ENCODE measurements around the gene TUBB6. TPM values are rescaled to one million over a fixed set of nuclear protein-coding genes. Genes with fewer than 3 reads are reported as not detected.

The TUBB6 gene
- total RNA-seq, 1 experiment from 2014 or later: 738 TPM

DNA sequence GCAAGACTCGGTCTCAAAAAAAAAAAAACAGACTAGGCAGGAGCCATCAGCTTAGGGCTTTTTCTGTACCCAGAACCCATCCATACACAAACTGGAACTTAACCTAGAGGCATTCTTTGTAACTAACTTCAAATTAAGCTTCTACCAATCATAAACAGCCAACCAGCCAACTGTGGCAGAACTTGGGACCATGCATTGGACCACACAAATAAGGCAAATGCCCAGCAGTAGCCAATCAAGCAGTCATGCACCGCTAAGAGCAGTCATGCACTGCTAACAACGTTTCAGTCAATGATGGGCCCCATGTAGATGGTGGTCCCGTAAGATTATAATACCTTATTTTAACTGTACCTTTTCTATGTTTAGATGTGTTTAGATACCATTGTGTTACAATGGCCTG, 22.7 kb downstream of the TUBB6 start:
- DNase-seq (ENCODE audit: low spot score): no peak
- in situ Hi-C loops (cut with HindIII; ENCODE audit: low sequenced_read_pairs): no loop called here

DNA sequence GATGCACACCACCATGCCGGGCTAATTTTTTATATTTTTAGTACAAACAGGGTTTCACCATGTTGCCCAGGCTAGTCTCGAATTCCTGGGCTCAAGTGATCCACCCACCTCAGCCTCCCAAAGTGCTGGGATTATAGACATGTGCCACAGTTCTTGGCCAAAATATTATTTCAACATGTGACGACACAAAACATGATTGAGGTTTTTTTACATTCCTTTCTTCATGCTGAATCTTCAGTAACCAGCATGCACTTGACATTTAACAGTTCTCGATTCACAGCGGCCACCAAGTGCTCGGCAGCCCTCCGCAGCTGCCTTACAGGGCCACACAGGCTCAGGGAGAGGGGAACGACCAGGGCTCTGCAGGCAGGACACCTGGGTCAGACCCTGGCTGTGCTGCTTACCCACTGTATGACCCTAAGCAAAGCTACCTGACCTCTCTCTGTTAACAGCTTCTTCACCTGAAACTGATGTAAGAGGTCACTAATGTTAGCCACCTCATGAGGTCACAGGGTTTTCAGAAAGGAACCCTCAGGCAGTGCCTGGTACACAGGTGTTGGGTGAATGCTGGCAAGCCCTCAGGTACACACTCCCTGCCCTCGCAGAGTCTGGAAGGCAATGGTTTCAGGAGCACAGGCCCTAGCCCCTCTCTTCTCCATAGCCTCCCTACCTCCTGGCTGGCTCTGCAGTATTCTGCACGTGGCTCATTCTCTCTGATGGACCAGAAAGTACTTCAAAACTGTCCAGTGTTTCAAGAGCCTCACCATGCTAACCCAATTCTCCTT, 25.7 kb downstream of the TUBB6 start:
- no peak for DNase-seq (ENCODE audit: low spot score)
- in situ Hi-C loops (cut with HindIII; ENCODE audit: low sequenced_read_pairs): no loop called here

DNA sequence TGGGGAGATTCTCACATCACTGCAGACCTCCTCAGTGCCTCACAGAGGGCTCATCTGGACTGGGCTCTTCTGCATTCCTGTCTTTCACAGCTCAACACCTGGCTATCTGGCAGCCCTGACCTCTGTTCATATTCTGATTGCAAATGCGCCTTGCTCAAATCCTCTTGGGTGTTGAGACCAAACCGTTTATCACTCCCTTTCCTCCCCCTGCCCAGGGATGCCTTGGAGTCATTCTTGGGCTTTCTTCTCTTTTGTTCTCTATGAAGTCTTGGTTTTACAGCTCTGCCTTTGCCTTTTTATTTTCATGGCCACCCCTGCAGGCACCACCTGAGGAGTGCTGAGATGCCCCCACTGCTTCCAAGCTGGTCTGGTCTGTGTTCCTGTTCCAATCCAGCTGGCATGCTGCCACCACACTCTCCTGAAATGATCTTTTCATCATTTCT, 26.3 kb downstream of the TUBB6 start:
- peak; percentile 37 for DNase-seq (ENCODE audit: low spot score)
- in situ Hi-C loops (cut with HindIII; ENCODE audit: low sequenced_read_pairs): no loop called here

DNA sequence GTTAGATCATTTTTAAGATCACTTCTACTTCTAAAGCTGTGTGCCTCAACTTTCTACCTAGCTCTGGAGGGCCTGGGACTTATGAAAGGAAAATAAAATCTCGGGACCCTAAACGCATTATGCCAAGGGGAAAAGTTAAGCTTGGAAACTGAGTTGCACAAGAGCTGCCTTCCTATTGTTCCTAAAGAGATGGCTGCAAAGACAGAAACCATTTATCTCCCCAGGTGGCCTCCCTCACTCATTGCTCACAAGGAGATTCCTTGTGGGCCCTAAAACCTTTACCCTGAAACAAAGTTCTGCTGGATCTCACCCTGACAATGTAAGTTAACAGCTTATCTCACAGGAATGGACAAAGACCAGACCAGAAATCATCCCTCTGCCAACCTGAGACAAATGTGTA, 26.8 kb downstream of the TUBB6 start:
- no peak for DNase-seq (ENCODE audit: low spot score)
- in situ Hi-C loops (cut with HindIII; ENCODE audit: low sequenced_read_pairs): no loop called here

DNA sequence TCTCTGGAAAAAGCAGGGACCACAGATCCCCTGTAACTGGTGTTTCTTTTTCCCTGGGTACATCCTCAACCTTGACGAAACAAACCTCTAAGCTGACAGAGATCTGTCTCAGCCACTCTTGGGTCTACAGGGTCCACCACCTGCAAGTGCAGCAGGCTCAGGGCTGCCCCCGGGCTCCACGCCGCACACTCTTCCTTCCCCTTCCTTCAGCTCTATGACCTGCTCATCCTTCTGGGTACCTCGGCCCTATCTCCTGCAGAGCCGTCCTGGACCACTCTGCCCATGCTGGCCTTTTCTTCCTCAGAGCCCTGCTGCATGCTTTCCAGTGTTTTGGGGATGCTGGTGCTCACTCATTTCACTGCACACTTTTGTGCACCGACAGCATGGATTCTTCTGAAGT, 27.5 kb downstream of the TUBB6 start:
- DNase-seq (ENCODE audit: low spot score): no peak
- in situ Hi-C loops (cut with HindIII; ENCODE audit: low sequenced_read_pairs): no loop called here

DNA sequence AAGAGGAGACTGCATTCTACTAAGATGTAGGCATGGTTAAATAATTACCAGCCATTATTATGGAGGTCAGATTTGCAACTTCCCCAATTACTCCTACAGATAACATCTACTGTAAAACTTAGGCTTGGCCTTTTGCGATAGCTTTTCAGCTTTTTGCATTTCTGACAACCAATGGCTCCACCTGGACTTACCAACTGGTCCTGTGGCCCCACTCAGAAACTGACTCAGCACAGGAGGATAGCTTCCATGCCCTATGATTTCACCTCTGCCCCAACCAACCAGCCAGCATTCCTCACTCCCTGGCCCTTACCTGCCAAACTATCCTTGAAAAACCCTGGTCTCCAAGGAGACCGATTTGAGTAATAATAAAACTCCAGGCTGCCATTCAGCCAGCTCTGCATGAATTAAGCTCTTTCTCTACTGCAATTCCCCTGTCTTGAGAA, 28.2 kb downstream of the TUBB6 start:
- in situ Hi-C loops (cut with HindIII; ENCODE audit: low sequenced_read_pairs): no loop called here
- DNase-seq (ENCODE audit: low spot score): no peak

DNA sequence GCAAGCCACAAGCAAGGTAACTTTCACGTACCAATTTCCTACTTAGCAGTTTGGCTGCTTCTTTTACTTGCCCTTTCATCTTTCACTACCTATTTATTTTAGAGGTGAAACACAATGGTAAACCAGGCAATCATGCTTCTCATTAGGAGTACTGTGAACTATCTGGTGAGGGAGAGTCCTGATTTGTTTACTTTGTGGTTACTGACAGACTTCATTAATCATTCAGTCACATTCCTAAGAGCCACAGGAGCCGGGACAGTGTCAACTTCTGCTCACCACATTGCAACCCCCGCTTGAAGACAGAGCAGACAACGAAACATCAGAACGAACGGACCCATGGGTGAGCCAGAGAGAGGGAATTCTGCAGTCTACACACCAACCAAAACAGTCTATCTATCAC, 28.8 kb downstream of the TUBB6 start:
- in situ Hi-C loops (cut with HindIII; ENCODE audit: low sequenced_read_pairs): no loop called here
- no peak for DNase-seq (ENCODE audit: low spot score)

DNA sequence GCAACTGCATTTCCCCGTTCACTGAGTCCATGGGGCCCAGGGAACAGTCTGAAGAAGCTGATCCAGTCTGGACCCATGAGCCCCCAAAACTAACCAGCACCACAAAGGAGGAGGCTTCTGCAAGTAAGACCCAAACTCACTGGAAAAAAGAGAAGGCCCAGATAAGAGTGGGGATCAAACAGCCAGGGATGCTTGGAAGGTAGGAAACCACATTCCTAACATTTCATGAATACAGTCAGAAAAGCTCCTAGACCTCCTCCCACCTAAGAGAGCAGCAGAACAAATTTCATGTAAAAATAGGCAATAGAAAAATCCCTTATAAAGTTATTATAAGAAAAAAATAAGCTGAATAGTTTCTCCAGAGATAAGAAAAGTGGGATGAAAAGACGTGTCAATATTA, 30.3 kb downstream of the TUBB6 start:
- in situ Hi-C loops (cut with HindIII; ENCODE audit: low sequenced_read_pairs): no loop called here
- DNase-seq (ENCODE audit: low spot score): no peak

DNA sequence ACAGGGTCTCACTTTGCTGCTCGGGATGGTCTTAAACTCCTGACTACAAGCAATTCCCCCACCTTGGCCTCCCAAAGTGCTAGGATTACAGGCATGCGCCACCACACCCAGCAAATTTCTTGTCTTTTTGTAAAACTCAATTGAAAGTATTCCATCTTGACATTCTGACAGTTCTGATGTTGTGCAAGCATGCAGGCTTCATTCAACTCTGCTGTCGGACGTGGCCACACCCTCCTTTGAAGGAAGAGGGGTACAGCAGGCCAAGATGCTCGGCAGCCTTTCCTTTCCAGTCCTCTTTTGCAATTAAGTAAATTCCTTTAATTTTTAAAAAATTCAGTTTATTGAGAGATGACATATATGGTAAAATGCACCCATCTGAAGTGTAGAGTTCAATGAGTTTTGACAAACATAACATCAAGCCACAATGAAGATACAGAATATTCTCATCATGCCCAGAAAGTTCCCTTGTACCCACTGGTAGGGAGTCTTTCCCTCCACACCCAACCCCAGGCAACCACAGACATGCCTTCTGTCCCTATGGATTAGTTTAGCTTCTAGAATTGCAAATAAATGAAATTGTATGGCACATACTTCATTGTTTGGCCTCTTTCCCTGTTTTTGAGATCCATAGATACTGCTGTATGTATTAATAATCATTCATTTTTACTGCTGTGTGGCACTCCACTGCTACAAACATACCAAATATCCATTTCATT, 33.1 kb downstream of the TUBB6 start:
- in situ Hi-C loops (cut with HindIII; ENCODE audit: low sequenced_read_pairs): no loop called here
- no peak for DNase-seq (ENCODE audit: low spot score)

DNA sequence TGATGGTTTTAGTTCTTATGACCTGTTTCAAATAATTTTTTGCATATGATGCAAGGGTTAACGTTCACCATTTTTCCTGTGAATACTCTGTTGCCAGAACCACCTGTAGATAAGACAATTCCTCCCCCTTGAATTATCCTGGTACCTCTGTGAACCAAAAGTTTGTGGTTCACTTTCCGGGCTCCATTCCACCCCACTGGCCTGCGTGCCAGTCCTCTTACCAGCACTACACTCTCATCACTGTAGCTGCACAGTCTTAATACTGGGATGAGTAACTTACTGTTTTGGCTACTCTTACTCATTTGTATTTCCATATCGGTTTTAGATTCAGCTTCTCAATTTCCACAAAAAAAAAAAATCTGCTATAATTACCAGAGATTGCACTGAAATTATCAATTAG, 34.6 kb downstream of the TUBB6 start:
- no peak for DNase-seq (ENCODE audit: low spot score)
- in situ Hi-C loops (cut with HindIII; ENCODE audit: low sequenced_read_pairs): no loop called here

DNA sequence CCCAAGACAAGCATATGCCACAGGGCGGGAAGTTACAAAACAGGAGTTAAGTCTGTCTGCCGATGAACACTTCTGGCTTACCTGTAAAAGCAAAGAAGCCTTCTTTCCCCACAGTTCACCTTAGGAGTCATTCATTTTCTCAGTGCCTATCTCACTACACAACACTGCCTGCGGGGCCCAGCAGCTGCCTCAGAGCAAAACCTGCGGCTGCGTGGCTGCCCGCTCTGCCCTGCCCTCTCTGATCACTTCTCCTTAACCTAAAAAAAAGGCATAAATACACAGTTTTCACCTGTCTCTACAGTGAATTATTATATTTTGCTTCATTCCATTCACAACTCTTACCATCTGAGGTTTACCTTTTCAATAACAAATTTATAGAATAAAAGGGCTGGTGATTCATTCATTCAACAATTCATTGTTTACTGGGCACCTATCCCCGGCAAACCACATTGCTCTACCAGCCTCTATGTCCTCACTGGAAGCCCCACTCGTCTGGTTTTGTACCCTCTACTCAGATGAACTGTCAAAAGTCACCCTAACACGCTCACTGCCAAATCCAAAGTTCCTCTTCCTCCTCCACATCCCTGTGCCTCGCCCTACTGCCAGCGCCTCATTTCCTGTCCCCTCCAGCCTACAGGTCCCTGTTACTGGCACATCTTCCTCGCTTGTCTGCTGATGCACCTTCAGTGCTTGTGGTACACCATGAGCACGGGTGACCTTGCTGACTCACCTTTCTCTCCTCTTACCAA, 37.6 kb downstream of the TUBB6 start:
- no peak for DNase-seq (ENCODE audit: low spot score)
- in situ Hi-C loops (cut with HindIII; ENCODE audit: low sequenced_read_pairs): no loop called here

DNA sequence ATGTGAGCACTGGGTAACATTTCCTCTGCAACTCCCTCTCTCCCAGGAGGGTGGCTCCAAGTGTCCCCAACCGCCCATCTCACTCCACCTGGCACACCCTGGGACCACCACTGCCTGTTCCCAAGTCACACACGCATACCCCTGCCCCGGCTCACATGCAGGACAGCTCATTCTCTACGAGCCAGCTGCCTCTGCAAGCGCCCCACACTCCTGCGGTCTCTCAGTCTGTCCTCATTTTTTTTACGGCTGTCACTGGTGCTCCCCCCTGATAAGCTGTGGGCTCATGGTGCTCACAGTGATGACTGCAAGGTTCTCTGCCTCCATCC, 38.2 kb downstream of the TUBB6 start:
- in situ Hi-C loops (cut with HindIII; ENCODE audit: low sequenced_read_pairs): no loop called here
- DNase-seq (ENCODE audit: low spot score): no peak

DNA sequence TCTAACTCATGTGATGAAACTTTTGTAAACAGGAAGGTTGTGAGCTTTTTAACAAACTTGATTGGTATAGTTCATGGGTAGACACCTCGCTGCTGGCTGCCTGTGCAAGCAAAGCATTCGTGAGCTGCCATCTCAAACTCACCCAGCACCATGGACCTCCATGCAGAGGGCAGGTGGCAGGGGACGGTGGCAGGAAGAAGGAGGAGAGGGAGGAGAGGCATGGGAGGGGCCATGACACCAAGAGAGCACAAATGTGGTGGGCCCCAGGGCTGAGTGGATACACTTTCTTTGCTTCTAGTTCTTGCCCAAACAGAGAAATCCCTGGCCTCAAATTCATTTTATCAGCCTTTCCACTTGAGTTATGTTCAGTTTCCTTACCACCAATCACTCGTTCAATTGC, 39.9 kb downstream of the TUBB6 start:
- in situ Hi-C loops (cut with HindIII; ENCODE audit: low sequenced_read_pairs): no loop called here
- DNase-seq (ENCODE audit: low spot score): no peak

DNA sequence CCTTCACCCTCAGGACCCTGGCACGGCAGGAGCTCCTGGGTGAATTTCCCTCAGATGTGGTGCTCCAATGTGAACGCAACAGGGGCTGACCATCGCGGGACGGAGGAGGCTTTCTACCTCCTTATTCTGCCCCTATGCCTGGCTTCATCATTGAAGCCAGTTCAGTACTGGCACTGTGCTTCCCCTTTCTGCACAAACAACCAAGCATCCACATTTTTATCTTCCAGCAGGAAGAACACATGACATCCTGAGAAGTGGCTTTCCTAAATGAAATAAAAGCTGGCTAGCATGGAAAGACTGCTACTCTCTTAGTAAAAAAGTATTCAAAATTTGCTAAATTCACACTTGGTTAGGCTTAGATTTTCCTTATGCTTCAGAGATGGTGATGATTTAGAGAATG, 44.1 kb downstream of the TUBB6 start:
- in situ Hi-C loops (cut with HindIII; ENCODE audit: low sequenced_read_pairs): no loop called here
- no peak for DNase-seq (ENCODE audit: low spot score)

DNA sequence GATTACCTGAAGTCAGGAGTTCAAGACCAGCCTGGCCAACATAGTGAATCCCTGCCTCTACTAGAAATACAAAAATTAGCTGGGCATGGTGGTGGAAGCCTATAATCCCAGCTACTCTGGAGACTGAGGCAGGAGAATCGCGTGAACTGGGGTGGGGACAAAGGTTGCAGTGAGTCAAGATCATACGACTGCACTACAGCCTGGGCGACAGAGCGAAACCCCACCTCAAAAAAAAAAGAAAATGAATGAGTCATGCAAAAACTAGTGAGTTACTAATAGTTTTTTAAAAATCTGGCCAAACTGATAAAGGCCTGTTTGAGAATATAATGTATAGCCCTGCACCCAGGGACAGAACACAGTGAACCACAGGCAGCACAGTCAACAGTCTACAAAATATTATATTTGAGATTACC, 51.5 kb downstream of the TUBB6 start:
- in situ Hi-C loops (cut with HindIII; ENCODE audit: low sequenced_read_pairs): no loop called here
- DNase-seq (ENCODE audit: low spot score): no peak

DNA sequence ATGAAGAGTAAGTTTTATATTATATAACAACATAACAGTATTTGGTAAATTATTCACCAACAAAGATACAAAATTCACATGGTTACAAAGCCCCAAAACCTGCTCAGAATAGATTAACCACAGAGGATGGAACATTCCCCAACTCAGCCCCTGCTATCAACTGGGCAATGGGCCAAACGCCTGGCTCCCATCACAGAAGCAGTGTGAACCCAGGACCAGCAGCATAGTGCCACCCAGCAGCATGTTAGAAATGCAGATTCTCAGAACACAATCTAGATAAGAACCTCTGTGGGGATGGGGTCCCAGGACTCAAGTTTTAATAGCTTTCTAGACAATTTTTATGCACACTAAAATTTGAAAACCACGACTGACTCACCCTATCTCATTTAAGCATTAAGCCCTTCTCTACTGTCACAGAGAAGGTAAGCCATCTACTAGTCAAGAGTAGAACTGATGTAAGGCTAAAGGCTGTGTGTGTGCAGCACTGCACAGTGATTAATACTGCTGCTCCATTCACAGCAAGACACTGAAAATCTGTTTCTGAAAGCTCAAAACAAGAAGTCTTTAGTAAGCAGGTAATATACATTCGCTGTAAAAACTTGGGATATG, 53.8 kb downstream of the TUBB6 start:
- peak; percentile 39 for DNase-seq (ENCODE audit: low spot score)
- in situ Hi-C loops (cut with HindIII; ENCODE audit: low sequenced_read_pairs): no loop called here

DNA sequence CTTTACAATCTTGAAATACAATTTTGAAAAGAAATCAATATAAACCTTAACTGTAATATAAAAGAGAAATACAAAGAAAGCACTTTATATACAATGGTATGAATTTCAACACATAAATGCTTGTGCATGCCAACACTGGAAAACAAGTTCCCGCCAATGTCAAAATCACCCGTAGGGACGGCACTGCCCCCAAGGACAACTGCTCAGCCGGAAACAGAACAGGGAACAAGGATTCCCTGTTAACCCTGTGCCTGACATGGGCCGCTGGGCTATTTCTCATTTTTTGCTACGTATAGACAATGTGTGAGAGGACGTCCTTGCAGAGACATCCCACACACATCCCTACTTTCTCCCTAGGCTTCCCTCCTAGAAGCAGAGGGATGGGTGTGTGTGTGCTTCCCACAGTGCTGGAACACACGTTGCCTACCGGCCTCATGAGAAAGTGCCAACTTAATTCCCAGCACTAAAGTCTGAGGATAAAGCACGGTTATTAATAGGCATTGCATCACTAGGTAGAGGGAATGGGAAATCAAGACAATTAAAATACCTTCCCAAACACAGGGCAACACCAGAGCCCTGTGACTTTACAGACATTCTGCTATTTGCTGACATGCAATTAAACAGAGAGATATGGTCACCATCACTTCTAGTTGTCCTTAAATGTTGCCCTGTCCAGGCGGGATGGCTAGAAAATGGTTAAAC, 54.6 kb downstream of the TUBB6 start:
- DNase-seq (ENCODE audit: low spot score): peak; percentile 19
- in situ Hi-C loops (cut with HindIII; ENCODE audit: low sequenced_read_pairs): no loop called here

DNA sequence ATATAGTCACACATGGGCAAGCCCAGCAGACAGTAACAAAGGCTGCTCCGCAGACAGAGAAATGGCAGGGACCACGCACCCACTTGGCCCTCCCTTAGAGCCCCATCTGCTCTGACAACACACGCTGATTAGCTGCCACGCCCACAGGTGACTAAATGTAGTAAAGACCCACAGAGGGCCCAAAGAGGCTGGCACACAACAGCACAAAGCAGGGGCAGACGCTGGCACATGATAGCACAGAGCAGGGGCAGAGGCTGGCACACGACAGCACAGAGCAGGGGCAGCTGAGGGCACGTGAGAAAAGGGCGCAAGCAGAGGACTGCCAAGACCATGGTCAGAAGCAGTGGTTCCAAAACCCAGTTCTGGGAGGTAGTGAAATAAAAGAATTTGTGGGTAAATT, 58.3 kb downstream of the TUBB6 start:
- no peak for DNase-seq (ENCODE audit: low spot score)
- in situ Hi-C loops (cut with HindIII; ENCODE audit: low sequenced_read_pairs): no loop called here

DNA sequence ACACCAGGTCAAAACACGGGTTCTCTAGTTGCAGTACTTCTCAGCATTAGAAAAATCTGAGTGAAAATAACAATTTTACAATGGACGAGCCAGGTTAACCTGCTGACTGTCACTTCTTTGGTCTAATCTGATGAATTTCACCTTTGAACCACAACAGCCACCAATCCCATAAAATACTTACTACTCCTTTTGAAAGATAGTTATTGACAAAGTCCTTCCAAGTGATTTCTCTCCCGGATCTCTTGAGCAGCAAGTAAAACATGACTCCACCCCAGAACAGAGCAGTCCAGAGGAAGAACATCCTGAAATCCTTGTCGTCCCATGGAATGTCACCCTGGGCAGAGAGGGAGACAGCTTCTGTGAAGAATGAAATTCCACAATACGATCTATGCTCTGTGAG, 58.7 kb downstream of the TUBB6 start:
- no peak for DNase-seq (ENCODE audit: low spot score)
- in situ Hi-C loops (cut with HindIII; ENCODE audit: low sequenced_read_pairs): no loop called here
